CD4-positive, alpha-beta T cell treated with Interleukin-6 at 100 ng/mL for 8 hours (primary cell): Measurements from ENCODE around the gene TMEM132A.
"Not testable (repeated sequence)": the region's sequence is repeated elsewhere in the genome, so short reads cannot be mapped to it uniquely, and the experiment has no call there.

Source experiments
- DNase-seq: peaks from one replicate; pipeline ENCODE4 v3.0.0-alpha.2; 2020; ENCODE audit warnings: mixed read lengths, low spot score

Gene TMEM132A

DNA sequence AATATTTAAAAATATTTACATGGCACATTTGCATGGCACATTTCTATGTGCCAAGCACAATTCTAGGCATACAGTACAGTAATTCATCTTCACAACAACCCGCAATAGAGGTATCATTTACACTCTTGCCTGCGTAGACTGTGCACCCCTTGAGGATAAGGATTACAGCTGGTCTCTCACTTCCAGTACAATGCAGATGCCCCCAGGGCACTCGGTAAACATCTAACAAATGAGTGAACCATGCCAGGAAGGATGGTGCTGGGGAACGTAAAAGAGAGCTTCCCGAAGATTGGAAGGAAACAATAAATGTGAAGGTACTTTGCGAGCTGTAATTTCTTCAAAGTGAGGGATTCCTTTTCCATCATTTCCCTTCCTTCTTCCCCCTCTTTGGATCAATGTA is 19.2 kb upstream of the TMEM132A start:
- no peak for DNase-seq

DNA sequence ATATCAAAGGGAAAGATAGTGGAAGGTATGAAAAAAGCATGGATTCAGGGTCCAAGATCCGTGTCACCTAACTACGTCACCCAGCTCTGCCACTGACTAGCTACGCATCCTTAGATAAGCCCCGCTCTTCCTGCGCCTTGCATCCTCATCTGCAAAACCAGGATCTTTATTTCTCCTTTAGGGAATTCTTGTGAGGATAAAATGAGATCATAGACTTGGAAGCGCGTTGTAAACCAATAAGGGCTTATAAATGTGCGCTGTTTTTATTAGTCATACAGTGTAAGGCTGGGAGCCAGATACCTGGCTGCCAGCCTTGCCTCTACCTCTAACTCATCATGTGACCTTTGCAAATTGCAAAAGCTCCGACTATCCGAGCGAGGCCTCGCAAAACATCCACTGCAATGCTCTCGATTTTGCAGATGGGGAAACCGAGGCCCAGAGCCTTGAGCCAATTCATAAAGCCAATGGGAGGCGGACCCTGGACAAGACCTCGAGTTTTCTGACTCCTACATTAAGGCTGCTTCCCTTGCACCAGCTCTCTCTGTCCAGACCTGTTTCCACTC is 18.6 kb upstream of the TMEM132A start:
- no peak for DNase-seq

DNA sequence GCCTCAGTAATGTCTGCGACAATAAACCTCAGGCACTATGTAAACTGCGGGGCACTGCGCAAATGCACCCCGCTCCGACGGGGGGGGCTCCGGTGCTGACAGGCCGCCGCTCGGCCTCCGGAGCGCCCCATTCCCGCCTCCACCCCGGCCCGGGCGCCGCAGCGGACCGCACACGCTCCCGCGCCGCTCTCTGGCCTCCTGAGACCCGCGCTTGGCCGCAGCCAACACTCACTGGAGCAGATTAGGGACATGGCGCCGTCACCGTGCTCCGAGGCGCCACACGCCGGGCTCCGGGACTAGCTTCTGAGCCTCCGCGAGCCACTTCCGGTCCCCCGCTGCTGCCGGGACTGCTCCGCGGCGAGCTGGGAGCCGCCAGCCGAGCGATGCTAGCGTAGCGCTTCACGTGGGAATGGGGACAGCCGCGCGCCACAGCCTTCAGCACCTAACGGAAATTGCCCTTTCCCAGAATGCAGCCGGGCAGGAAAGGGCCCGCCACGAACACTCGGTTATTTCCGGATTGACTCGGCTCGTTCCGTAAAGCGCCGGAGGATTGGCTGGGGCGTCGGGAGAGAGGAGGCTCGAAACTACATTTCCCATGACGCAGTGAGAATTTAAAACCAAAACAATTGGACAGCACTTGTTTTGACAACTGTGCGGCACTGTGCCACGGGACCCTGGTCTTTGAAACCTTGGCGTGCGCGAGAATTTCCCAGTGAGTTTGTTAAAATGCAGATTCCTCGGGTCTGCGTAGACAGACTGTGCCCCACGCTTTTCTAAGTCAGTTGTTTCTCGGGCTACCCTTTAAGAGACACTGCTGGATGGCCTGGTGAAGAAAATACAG is 17.9 kb upstream of the TMEM132A start, which contains the start of gene PRPF19:
Gene PRPF19 (minus strand): TSS at position 454 of the 841 bp plus-strand sequence. CDS start 203 bp downstream, at position 251.
- peak; percentile 99 for DNase-seq

DNA sequence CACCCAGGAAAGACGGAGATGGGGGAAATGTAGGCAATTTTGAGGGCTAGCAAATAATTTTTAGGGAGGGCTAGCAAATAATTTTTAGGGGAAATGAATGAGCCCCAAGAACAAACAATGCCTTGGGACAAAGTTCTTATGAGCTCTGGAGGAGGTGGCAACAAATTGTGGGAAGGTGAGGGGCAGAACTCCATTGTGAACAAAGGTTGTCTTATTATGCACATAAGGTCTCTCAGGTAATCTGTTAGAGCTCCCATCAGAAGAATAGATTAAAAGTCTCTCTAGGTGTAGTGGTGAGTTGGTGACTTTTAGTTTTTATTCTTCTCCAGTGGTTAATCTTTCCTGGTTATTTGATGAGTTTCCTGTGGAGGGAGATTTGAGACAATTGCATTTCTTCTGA is 15.5 kb upstream of the TMEM132A start:
- no peak for DNase-seq

GRCh38 chr11:60909680-60910280 is 14.5 kb upstream of the TMEM132A start:
- DNase-seq, result not testable (repeated sequence)

DNA sequence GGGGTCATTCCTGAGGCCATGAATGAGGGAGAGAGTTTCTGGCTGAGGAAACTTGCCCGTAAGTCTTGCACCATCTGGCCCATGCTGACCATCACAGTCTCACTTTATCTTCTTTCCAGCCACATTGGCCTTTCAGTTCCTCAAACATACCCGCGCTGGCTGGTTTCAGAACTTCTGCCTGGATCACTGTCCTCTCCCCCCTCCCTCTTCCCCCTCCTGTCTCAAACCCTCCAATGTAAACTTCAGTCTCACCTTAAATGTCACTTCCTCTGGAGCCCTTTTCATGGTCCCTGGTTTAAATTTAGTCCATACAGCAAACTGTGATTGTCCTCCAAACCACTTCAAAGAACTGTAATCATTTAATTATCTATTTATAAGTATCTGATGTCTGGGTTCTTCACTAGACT is 14.0 kb upstream of the TMEM132A start:
- DNase-seq, result no peak

GRCh38 chr11:60910711-60911380 is 13.4 kb upstream of the TMEM132A start:
- DNase-seq, result no peak

GRCh38 chr11:60912223-60912850 is 11.9 kb upstream of the TMEM132A start:
- peak; percentile 45 for DNase-seq

DNA sequence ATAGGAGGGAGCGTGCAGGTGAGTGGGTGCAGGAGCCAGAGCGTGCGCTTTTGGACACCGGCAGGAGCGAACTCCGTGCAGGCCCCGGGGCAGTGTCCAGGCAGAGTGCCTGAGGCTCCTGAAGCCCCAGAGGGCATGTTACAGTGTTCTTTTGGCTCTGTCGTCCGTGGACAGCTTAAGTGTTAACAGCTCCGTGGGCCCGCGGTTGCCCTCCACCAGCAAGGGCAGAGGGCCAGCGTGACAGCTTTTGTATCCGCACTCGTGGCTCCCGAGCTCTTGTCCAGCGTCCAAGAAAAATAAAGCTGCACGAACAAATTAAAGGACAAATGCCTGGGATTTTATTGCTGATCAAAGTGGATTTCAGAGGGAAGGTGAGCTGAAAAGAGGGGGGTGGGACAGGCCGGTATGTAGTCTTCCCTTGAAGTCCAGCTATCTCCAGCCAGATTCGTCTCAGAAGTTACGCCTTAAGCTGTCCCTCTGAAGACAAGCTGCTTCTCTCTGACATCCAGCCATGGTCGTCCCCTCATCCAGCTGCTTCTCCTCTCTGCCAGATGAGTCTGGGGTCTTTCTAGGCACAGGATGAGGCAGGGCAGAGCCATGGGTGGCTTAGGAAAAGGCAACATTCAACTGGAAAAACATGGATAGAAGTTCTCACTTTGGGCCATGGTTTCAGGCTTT is 11.3 kb upstream of the TMEM132A start:
- no peak for DNase-seq

- peak; percentile 88 for DNase-seq
Measured at GRCh38 chr11:60913793-60914632, 10.2 kb upstream of the TMEM132A start, which contains the start of gene TMEM109. TSS of gene TMEM109 (plus strand) at chr11:60914158. CDS start at chr11:60919694, 5,536 bp downstream.

GRCh38 chr11:60914633-60915247 is 9.5 kb upstream of the TMEM132A start:
- DNase-seq, result no peak

GRCh38 chr11:60915248-60915914 is 8.9 kb upstream of the TMEM132A start:
- peak; percentile 76 for DNase-seq

DNA sequence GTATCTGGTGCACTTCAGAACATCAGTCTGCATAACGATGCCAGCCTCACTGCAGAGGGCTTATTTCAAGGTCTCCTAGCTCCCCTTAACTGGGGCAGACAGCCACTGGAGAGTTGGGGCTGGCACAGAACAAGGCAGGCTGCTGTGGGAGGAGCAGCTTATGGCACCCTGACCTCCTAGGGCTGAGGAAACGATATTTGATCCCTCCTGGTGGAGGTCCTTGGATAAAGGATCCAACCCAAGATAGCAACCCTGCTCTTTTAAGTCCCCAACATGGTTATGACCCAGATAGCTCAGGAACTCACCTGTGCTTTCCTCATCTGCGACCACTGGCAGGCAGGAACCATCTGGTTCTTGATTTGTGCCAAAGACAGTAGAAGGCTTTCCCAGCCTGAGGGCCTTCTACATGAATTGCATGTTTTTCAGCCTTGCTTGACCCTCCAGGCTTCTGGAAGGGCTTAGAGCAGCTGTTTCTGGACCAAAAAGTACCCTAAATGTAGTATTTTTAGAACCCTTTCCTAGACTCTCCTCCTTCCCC is 7.5 kb upstream of the TMEM132A start:
- no peak for DNase-seq

- DNase-seq, result no peak
Measured at GRCh38 chr11:60917267-60917666, 7.0 kb upstream of the TMEM132A start.

DNA sequence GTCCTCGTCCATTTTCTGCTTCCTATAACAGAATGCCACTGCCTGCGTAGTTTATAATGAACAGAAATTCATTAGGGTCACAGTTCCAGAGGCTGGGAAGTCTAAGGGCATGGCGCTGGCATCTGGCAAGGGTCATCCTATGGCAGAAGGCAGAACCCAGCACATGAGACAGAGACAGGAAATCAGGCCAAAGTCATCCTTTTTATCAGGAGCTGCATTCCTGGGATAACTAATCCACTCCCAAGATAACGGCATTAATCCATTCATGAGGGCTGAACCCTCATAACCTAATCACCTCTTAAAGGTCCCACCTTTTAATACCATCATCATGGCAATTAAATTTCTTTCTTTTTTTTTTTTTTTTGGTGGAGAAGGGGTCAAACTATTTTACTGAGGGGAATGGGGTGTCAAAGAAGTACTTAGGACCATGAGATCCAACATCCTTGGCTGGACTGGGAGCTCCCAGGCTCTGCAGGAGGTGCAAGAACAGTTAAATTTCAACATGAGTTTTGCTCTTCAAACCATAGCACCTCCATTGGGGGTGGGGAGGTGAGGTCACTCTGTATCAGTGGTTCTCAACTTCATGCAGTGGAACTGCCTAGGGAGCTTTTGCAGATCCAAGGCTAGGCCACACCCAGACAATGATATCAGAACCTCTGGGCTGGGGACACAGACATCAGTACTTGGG is 5.9 kb upstream of the TMEM132A start:
- no peak for DNase-seq

DNA sequence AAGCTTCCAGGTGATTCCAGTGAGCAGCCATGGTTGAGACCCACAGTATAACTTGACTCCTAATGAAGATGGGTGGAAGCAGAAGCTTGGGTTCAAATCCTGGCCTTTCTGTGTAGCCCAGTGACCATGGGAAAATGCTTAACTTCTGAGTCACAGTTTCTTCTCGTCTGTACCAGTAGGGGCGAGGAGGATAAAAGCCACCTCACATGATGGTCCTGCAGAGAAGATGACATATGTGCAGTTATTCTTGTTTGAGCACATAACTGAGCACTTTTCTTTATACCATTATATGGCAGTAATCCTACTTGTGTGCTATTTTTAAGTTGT is 5.4 kb upstream of the TMEM132A start:
- no peak for DNase-seq

DNA sequence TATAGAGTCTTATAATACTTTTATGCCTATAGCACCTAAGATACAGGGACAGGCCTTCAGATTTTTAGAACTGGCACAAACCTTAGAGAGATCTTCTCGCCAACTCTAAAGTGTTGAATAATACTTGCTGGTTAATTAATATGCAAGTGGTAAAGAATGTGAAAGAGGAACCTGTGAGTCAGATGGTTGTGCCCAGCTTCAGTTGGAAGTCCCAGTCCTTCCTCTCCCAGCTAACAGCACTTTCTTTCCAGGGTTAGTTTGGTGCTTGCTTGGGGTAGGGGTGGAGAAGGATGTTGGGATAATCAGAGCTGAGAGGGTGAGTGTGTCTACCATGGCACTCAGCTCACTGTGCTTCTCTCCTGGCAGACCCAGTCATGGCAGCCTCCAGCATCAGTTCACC is 4.9 kb upstream of the TMEM132A start:
- no peak for DNase-seq

DNA sequence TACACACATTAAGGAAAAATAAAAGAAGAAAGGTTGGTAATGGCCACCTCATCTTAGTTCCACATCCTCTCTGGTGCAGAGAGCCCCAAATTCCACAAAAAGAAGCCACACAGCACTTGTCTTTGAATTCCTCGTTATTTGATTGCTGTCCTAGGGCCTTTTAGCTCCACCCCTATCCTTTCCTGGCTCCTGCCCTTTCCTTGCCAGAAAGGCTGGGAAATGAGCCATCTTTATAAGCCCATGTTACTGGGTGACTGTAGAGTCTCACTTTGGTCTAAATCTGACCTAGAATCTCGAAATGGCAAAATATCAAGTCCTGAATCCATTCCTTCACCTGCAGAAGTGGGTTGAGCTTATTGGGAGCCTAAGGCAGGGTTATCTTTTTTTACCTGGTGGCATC is 4.3 kb upstream of the TMEM132A start:
- no peak for DNase-seq

- DNase-seq, result no peak
Measured at GRCh38 chr11:60921259-60921658, 3.0 kb upstream of the TMEM132A start.
